ENCODE results near the gene DCLRE1B.

The DCLRE1B gene

GRCh38 chr1:113928187-113928930, 23.2 kb downstream of the DCLRE1B start:
- no peak for DNase-seq (ENCODE audit: low spot score)

GRCh38 chr1:113928941-113929749, 24.0 kb downstream of the DCLRE1B start, which contains the start of gene HIPK1:
HIPK1 (plus strand) TSS chr1:113929324.
- DNase-seq (ENCODE audit: low spot score) = peak; percentile 90

GRCh38 chr1:113929750-113930498, 24.8 kb downstream of the DCLRE1B start:
- peak; percentile 63 for DNase-seq (ENCODE audit: low spot score)

- peak; percentile 79 for DNase-seq (ENCODE audit: low spot score)
Observed at GRCh38 chr1:113930499-113931161, 25.5 kb downstream of the DCLRE1B start.

GRCh38 chr1:113931451-113931851, 26.3 kb downstream of the DCLRE1B start:
- peak; percentile 32 for DNase-seq (ENCODE audit: low spot score)

- no peak for DNase-seq (ENCODE audit: low spot score)
Observed at GRCh38 chr1:113934006-113934405, 28.9 kb downstream of the DCLRE1B start.

- DNase-seq (ENCODE audit: low spot score) = no peak
Observed at GRCh38 chr1:113934511-113935055, 29.5 kb downstream of the DCLRE1B start.

GRCh38 chr1:113935176-113935575, 30.1 kb downstream of the DCLRE1B start:
- no peak for DNase-seq (ENCODE audit: low spot score)

GRCh38 chr1:113935970-113936369, 30.8 kb downstream of the DCLRE1B start:
- DNase-seq (ENCODE audit: low spot score) = no peak

GRCh38 chr1:113937146-113937545, 32.0 kb downstream of the DCLRE1B start:
- no peak for DNase-seq (ENCODE audit: low spot score)

- no peak for DNase-seq (ENCODE audit: low spot score)
Observed at GRCh38 chr1:113938192-113938591, 33.1 kb downstream of the DCLRE1B start.

- no peak for DNase-seq (ENCODE audit: low spot score)
Observed at GRCh38 chr1:113940365-113941244, 35.5 kb downstream of the DCLRE1B start.

- no peak for DNase-seq (ENCODE audit: low spot score)
Observed at GRCh38 chr1:113941245-113941559, 36.1 kb downstream of the DCLRE1B start.

- DNase-seq (ENCODE audit: low spot score) = no peak
Observed at GRCh38 chr1:113942527-113942926, 37.4 kb downstream of the DCLRE1B start.

- no peak for DNase-seq (ENCODE audit: low spot score)
Observed at GRCh38 chr1:113943028-113943811, 38.1 kb downstream of the DCLRE1B start.

GRCh38 chr1:113945329-113945728, 40.2 kb downstream of the DCLRE1B start:
- DNase-seq (ENCODE audit: low spot score) = no peak

GRCh38 chr1:113946112-113946511, 41.0 kb downstream of the DCLRE1B start:
- DNase-seq (ENCODE audit: low spot score) = no peak

- no peak for DNase-seq (ENCODE audit: low spot score)
Observed at GRCh38 chr1:113946678-113947387, 41.7 kb downstream of the DCLRE1B start.

- no peak for DNase-seq (ENCODE audit: low spot score)
Observed at GRCh38 chr1:113947388-113948107, 42.4 kb downstream of the DCLRE1B start.
